DND-41 (cell line): ENCODE measurements around the gene TMCC1.

Experiments used
- EZH2 ChIP-seq: IDR thresholded peaks from 3 replicates; pipeline ENCODE4 v1.6.1; 2012; ENCODE audit warnings: borderline replicate concordance, low read depth, mild to moderate bottlenecking, moderate library complexity, low read length, inconsistent platforms; ENCODE audit not compliant: severe bottlenecking
- TF ChIP-seq, protein P1 (sequence below): IDR thresholded peaks from 2 replicates; pipeline ENCODE4 v1.5.1; 2012; ENCODE audit warnings: borderline replicate concordance, low read length, moderate library complexity, mild to moderate bottlenecking; ENCODE audit not compliant: poor library complexity, severe bottlenecking; ENCODE audit errors: extremely low read depth

DNA sequence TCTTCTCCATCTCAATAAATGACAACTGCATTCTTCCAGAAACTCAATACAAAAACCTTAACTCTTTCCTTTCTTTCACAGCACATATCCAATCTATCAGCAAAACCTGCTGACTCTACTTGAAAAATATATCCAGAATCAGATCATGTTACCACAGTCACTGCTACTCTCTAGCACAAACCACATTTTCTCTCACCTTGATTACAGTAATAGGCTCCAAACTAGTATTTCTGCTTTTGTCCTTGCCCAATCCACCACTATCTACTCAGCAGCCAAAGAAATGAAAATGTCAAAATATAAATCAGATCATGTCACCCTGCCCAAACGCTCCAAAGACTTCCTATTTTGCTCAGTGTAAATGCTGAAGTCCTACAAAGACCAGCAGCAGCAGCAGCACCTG lies 15.2 kb downstream of the TMCC1 start:
- TF ChIP-seq, protein P1, sequence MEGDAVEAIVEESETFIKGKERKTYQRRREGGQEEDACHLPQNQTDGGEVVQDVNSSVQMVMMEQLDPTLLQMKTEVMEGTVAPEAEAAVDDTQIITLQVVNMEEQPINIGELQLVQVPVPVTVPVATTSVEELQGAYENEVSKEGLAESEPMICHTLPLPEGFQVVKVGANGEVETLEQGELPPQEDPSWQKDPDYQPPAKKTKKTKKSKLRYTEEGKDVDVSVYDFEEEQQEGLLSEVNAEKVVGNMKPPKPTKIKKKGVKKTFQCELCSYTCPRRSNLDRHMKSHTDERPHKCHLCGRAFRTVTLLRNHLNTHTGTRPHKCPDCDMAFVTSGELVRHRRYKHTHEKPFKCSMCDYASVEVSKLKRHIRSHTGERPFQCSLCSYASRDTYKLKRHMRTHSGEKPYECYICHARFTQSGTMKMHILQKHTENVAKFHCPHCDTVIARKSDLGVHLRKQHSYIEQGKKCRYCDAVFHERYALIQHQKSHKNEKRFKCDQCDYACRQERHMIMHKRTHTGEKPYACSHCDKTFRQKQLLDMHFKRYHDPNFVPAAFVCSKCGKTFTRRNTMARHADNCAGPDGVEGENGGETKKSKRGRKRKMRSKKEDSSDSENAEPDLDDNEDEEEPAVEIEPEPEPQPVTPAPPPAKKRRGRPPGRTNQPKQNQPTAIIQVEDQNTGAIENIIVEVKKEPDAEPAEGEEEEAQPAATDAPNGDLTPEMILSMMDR, result no peak
- no peak for TF ChIP-seq EZH2
